Breast epithelium (tissue), 4 donors: ENCODE results near the gene ATP9B. TPM values are rescaled to one million over a fixed set of nuclear protein-coding genes. Genes with fewer than 3 reads are reported as not detected.
"Not testable (repeated sequence)": the region's sequence is repeated elsewhere in the genome, so short reads cannot be mapped to it uniquely, and the experiment has no call there.

Experiments
- DNase-seq, 2 donors: peaks; one replicate each; pipeline ENCODE4 v3.0.0-alpha.2; 2019; ENCODE audit warnings: low spot score in 2 of 2
- H3K27ac ChIP-seq, 2 donors: fragments of 200-600 bp; sonication (generic) in 1 of 2; one replicate each; pipeline ENCODE4 v1.5.1; 2016 to 2019; ENCODE audit warnings: mild to moderate bottlenecking in 1 of 2
- H3K27me3 ChIP-seq, 2 donors: fragments of 200-600 bp; sonication (generic) in 1 of 2; one replicate each; pipeline versions ENCODE4 v1.5.1 to v1.6.0; 2017 to 2019; ENCODE audit warnings: control low read depth in 1 of 2, mild to moderate bottlenecking in 1 of 2
- H3K36me3 ChIP-seq: fragments of 200-600 bp; one replicate; pipeline ENCODE4 v1.5.1; 2019
- H3K4me1 ChIP-seq, 2 donors: fragments of 200-600 bp; sonication (generic); one replicate each; pipeline ENCODE4 v1.5.1; 2016 to 2019; ENCODE audit warnings: control low read depth in 1 of 2
- H3K4me3 ChIP-seq, 3 donors: fragments of 200-600 bp; sonication (generic); 1 replicate in 2 of 3; 2 replicates in 1 of 3; pipeline ENCODE4 v1.5.1; 2016 to 2019; ENCODE audit warnings: mild to moderate bottlenecking in 3 of 3, moderate library complexity in 2 of 3
- H3K9me3 ChIP-seq, 2 donors: fragments of 200-600 bp; sonication (generic) in 1 of 2; one replicate each; pipeline ENCODE4 v1.5.1; 2016 to 2019; ENCODE audit warnings: control low read depth in 1 of 2
- CTCF ChIP-seq, 3 donors: fragments of 450-650 bp; IDR thresholded peaks; one replicate each; pipeline ENCODE4 v1.5.1; 2016 to 2017; ENCODE audit warnings: antibody characterized with exemption in 3 of 3, mild to moderate bottlenecking in 3 of 3, moderate library complexity in 3 of 3
- POLR2A ChIP-seq: fragments of 450-650 bp; IDR thresholded peaks from one replicate; pipeline ENCODE4 v1.6.1; 2016; ENCODE audit warnings: antibody characterized with exemption, mild to moderate bottlenecking, moderate library complexity
- POLR2AphosphoS5 ChIP-seq, 3 donors: sonication (generic); formaldehyde crosslinking; IDR thresholded peaks; one replicate each; pipeline ENCODE4 v1.6.1; 2017; ENCODE audit warnings: antibody characterized with exemption in 3 of 3
- intact Hi-C: fragments of 100-400 bp; cut with DNase I; formaldehyde crosslinking; loops from one replicate; pipeline ENCODE4 v1.15.1; 2023; ENCODE audit warnings: low total_unique reads
- total RNA-seq, 3 donors: library from RNA; depleted of rRNA; stranded (reverse); fragments of >200 nt; gene quantifications; one replicate each; pipeline ENCODE4 v1.1.0, GENCODE V29; 2016

ATP9B gene
- total RNA-seq, 3 donors from 2014 or later: 42.1 to 55.9 (median 54.4) TPM

DNA sequence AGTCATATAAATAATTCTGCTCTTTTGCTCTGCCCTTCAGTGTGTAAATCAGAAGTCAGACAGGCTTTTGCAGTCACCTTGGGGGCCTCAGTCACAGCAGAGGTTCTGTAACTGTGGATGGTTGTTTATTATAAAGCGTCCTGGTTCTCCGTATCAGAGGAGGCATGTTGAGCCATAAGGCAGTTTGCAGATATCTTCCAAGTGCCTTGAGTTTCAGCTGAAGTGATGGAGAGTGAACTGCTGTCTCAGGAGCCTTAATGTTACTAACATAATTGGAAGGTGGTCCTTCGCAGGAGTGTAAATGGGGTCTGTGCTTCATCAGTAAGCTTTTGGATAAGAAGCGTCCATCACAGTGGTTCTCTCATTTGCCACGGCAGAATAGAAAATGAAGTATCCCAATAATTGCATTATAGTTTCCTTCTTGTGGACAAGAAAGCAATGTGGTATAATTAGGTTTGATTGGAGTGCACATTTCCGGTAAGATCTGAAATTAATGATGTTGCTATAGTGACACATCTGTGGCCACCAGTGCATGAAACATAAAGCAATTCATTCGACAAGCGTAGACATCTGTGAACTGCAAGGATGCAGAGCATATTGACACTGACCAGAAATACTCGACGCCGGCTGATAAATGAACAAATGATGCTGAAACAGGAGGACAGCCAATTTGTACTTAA lies 214.1 kb downstream of the ATP9B start:
- Histone ChIP-seq H3K4me3 (no peak overlapping the region), H3K9me3 (no peaks in the 10 kb centered on the region), H3K27me3 (no peaks in the 10 kb centered on the region), H3K27ac (no peak overlapping the region), H3K36me3 (no peaks in the 10 kb centered on the region), H3K4me1 (no peaks in the 10 kb centered on the region)
- DNase-seq: no peak
- intact Hi-C loops: no loop called here
- TF ChIP-seq POLR2A: no peak
- no peak for TF ChIP-seq CTCF (IDR thresholded peaks at IDR 0.05)
- no peak for TF ChIP-seq POLR2AphosphoS5 (IDR thresholded peaks at IDR 0.05)

DNA sequence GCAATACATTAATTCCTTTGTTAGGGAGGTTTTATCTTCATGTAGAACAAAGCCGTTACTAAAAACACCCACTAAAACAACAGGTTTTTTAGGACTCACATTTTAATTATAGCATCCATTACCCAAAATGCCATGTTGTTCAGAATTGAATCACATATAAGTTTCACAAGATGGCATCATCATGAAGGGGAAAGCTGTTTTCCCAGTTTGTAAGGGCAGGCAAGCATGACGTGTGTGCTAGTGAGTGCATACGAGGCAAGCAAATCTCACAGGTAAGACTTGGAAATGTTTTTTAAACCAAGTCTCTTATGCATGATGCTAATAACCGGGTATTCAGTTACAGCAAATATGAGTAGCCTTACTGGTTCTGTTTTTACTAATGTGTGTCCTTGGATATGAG lies 214.7 kb downstream of the ATP9B start:
- intact Hi-C loops: no loop called here
- H3K4me3 ChIP-seq: no peak overlapping the region
- H3K4me1 ChIP-seq: no peaks in the 10 kb centered on the region
- no peaks in the 10 kb centered on the region for H3K27me3 ChIP-seq
- no peak for DNase-seq
- no peaks in the 10 kb centered on the region for H3K36me3 ChIP-seq
- no peaks in the 10 kb centered on the region for H3K9me3 ChIP-seq
- H3K27ac ChIP-seq: no peak overlapping the region
- TF ChIP-seq POLR2A (no peak), POLR2AphosphoS5 (IDR thresholded peaks at IDR 0.05) (no peak), CTCF (IDR thresholded peaks at IDR 0.05) (no peak)

GRCh38 chr18:79285191-79285590 lies 216.0 kb downstream of the ATP9B start:
- DNase-seq, H3K36me3 ChIP-seq, H3K27ac ChIP-seq, H3K4me3 ChIP-seq, H3K27me3 ChIP-seq, H3K4me1 ChIP-seq, H3K9me3 ChIP-seq, intact Hi-C loops: not testable (repeated sequence)

DNA sequence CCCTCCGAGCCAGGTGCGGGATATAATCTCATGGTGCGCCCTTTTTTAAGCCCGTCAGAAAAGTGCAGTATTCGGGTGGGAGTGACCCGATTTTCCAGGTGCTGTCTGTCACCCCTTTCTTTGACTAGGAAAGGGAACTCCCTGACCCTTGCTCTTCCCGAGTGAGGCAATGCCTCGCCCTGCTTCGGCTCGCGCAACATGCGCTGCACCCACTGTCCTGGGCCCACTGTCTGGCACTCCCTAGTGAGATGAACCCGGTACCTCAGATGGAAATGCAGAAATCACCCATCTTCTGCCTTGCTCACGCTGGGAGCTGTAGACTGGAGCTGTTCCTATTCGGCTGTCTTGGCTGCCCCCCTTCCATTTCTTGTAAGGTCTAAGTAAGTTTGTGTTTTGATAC lies 221.2 kb downstream of the ATP9B start:
- not testable (repeated sequence) for H3K4me3 ChIP-seq, H3K36me3 ChIP-seq

DNA sequence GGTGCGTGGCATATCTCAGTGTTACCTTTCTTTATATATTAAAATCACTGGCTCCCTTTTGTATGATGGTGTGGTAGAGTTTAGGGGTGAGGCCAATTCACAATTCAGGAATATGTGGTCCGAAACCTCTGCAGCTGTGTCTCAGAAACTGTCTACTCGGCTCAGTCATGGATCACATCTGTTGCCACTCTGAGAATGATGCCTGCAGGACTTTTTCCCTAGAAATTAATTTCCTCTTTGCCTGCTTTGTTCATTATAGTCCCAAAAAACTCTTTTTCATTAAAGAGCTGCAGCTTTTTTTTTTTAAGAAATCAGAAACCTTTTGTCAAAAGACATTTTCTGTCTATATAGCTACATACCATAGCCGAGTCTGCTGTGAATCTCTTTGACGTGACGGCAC lies 221.7 kb downstream of the ATP9B start:
- Histone ChIP-seq H3K36me3 (no peaks in the 10 kb centered on the region), H3K9me3 (no peaks in the 10 kb centered on the region), H3K4me3 (no peak overlapping the region), H3K27me3 (no peaks in the 10 kb centered on the region), H3K27ac (no peak overlapping the region), H3K4me1 (no peaks in the 10 kb centered on the region)
- no peak for TF ChIP-seq POLR2A
- no peak for TF ChIP-seq POLR2AphosphoS5 (IDR thresholded peaks at IDR 0.05)
- no peak for TF ChIP-seq CTCF (IDR thresholded peaks at IDR 0.05)
- DNase-seq: no peak
- intact Hi-C loops: no loop called here

More for the DNA sequence above, 221.2 kb downstream of the ATP9B start:
- intact Hi-C loops, H3K27me3 ChIP-seq, H3K27ac ChIP-seq, H3K4me1 ChIP-seq, H3K9me3 ChIP-seq, DNase-seq: not testable (repeated sequence)

GRCh38 chr18:79294235-79294634 lies 225.0 kb downstream of the ATP9B start:
- Histone ChIP-seq H3K4me3 (no peak overlapping the region), H3K9me3 (no peaks in the 10 kb centered on the region), H3K27me3 (no peaks in the 10 kb centered on the region), H3K4me1 (no peaks in the 10 kb centered on the region), H3K36me3 (no peaks in the 10 kb centered on the region), H3K27ac (no peak overlapping the region)
- TF ChIP-seq POLR2A (no peak), CTCF (IDR thresholded peaks at IDR 0.05) (no peak), POLR2AphosphoS5 (IDR thresholded peaks at IDR 0.05) (no peak)
- DNase-seq: no peak
- intact Hi-C loops: no loop called here
